Transverse colon (tissue), 4 donors: ENCODE results near the gene SNRPA. TPM values are rescaled to one million over a fixed set of nuclear protein-coding genes. Genes with fewer than 3 reads are reported as not detected.
A peak's percentile ranks its signal among the peaks of the same experiment; 100 is the strongest.

Experiments used
- DNase-seq: peaks from one replicate; pipeline ENCODE4 v3.0.0-alpha.2; 2019
- H3K27ac ChIP-seq, 4 donors: fragments of 200-600 bp; sonication (generic); 2 replicates each; pipeline ENCODE4 v1.5.1; 2016 to 2018; ENCODE audit warnings: inconsistent platforms in 4 of 4
- H3K27me3 ChIP-seq: fragments of 200-600 bp; sonication (generic); 2 replicates; pipeline ENCODE4 v1.5.1; 2017; ENCODE audit warnings: inconsistent platforms
- H3K36me3 ChIP-seq, 4 donors: fragments of 200-600 bp; sonication (generic); 2 replicates each; pipeline ENCODE4 v1.5.1; 2017 to 2019; ENCODE audit warnings: inconsistent platforms in 4 of 4
- H3K4me1 ChIP-seq, 4 donors: fragments of 200-600 bp; sonication (generic); 2 replicates each; pipeline ENCODE4 v1.5.1; 2017 to 2020; ENCODE audit warnings: inconsistent platforms in 4 of 4
- H3K4me3 ChIP-seq, 4 donors: fragments of 200-600 bp; sonication (generic); 1 replicate in 1 of 4; 2 replicates in 3 of 4; pipeline versions ENCODE4 v1.5.1 to v1.6.1; 2017 to 2019; ENCODE audit warnings: inconsistent platforms in 4 of 4
- H3K9me3 ChIP-seq, 2 donors: fragments of 200-600 bp; sonication (generic); 2 replicates each; pipeline ENCODE4 v1.5.1; 2017 to 2019; ENCODE audit warnings: inconsistent platforms in 2 of 2
- CTCF ChIP-seq, 5 experiments: fragments of 200-600 bp in 3 of 5; fragments of 450-650 bp in 2 of 5; sonication (generic) in 3 of 5; IDR thresholded peaks; 1 replicate in 2 of 5; 2 replicates in 3 of 5; pipeline ENCODE4 v1.5.1; 2016 to 2017; ENCODE audit warnings: antibody characterized with exemption in 5 of 5, inconsistent platforms in 3 of 5, mild to moderate bottlenecking in 2 of 5, moderate library complexity in 1 of 5
- EP300 ChIP-seq: sonication (generic); formaldehyde crosslinking; IDR thresholded peaks from one replicate; pipeline ENCODE4 v1.6.1; 2017; ENCODE audit warnings: antibody characterized with exemption, low read depth
- POLR2A ChIP-seq: fragments of 450-650 bp; IDR thresholded peaks from one replicate; pipeline ENCODE4 v1.6.1; 2016; ENCODE audit warnings: antibody characterized with exemption, mild to moderate bottlenecking, moderate library complexity
- POLR2AphosphoS5 ChIP-seq, 3 donors: sonication (generic); formaldehyde crosslinking; IDR thresholded peaks; one replicate each; pipeline ENCODE4 v1.6.1; 2016; ENCODE audit warnings: antibody characterized with exemption in 3 of 3
- WGBS, 2 donors: methylation state at CpG; one replicate each; pipeline ENCODE4 v1.1.5; 2018; ENCODE audit warnings: low coverage in 1 of 2; 5-methylcytosine and 5-hydroxymethylcytosine counted together
- in situ Hi-C, 4 donors: fragments of 200-750 bp; cut with MboI; loops; one replicate each; pipeline versions ENCODE4 v1.15.0 to v1.15.1; 2017; ENCODE audit warnings: low sequenced_read_pairs in 3 of 4, low pct_ligation_motif_present in 1 of 4, low pct_unique_long_range_greater_than_20kb in 1 of 4
- intact Hi-C: fragments of 100-400 bp; cut with DNase I; formaldehyde crosslinking; loops from one replicate; pipeline ENCODE4 v1.15.1; 2023; ENCODE audit warnings: low total_unique reads
- total RNA-seq, 4 donors: library from RNA; depleted of rRNA; stranded (reverse); fragments of >200 nt; gene quantifications; one replicate each; pipeline ENCODE4 v1.1.0, GENCODE V29; 2016

The SNRPA gene
- total RNA-seq, 4 donors from 2014 or later, result 45.1 to 85.3 (median 65.6) TPM

- Histone ChIP-seq H3K9me3 (no peaks in the 10 kb centered on the region), H3K4me1 (peaks cover 37 to 43% (median 39%) of the 10 kb centered on the region in 4 donors), H3K27ac (peak overlapping the region; percentile 93 to 97 (median 96)), H3K36me3 (peaks cover 0 to 3% (median 0%) of the 10 kb centered on the region in 4 donors), H3K27me3 (no peaks in the 10 kb centered on the region), H3K4me3 (peak overlapping the region; percentile 2 to 99 (median 46))
- 8 to 13% methylated on average over 13 to 28 of the region's 28 CpGs for WGBS, 2 donors
- peak in 2 of 3 donors; percentile 3 to 48 for TF ChIP-seq POLR2AphosphoS5 (IDR thresholded peaks at IDR 0.05)
- no peak for TF ChIP-seq EP300
- peak in 4 of 5 experiments; percentile 35 to 79 (median 65) for TF ChIP-seq CTCF (IDR thresholded peaks at IDR 0.05)
- peak; percentile 69 for TF ChIP-seq POLR2A
- in situ Hi-C loops, result no loop called here
- DNase-seq, result peak; percentile 85
- intact Hi-C loops, result no loop called here
These were observed 47.1 kb downstream of the SNRPA start for GRCh38 chr19:40797963-40798682.

- WGBS, 2 donors, result 0 to 1% methylated on average over 19 to 37 of the region's 110 CpGs
- H3K4me1 ChIP-seq, result peaks cover 45 to 49% (median 47%) of the 10 kb centered on the region in 4 donors
These were observed 47.9 kb downstream of the SNRPA start, which contains the start of gene EGLN2 for GRCh38 chr19:40798683-40799557. Gene EGLN2, plus strand, starts transcription at chr19:40799191. Its CDS starts 1,382 bp downstream, at chr19:40800573.

GRCh38 chr19:40799558-40800338 lies 48.7 kb downstream of the SNRPA start:
- H3K36me3 ChIP-seq, result peaks cover 0 to 3% (median 0%) of the 10 kb centered on the region in 4 donors
- peak overlapping the region; percentile 91 to 97 (median 96) for H3K27ac ChIP-seq
- H3K4me3 ChIP-seq, result peak overlapping the region; percentile 53 to 99 (median 97)
- in situ Hi-C loops (loop anchor here in 1 of 4 donors (25.0 kb wide), 1 partner anchor 87 kb away; the partner anchor contains the start of genes COQ8B and ITPKC), intact Hi-C loops (loop anchor here (10.0 kb wide), 1 partner anchor 85 kb away; the partner anchor contains the start of genes COQ8B and ITPKC)
- peaks cover 54 to 57% (median 55%) of the 10 kb centered on the region in 4 donors for H3K4me1 ChIP-seq
- DNase-seq, result no peak
- no peaks in the 10 kb centered on the region for H3K27me3 ChIP-seq
- H3K9me3 ChIP-seq, result no peaks in the 10 kb centered on the region
- TF ChIP-seq CTCF (IDR thresholded peaks at IDR 0.05) (no peak), POLR2A (no peak), POLR2AphosphoS5 (IDR thresholded peaks at IDR 0.05) (peak in 1 of 3 donors; percentile 12), EP300 (no peak)
- WGBS, 2 donors, result 1 to 2% methylated on average over 25 to 39 of the region's 40 CpGs

More at GRCh38 chr19:40798683-40799557, 47.9 kb downstream of the SNRPA start, which contains the start of gene EGLN2:
- intact Hi-C loops, result no loop called here
- Histone ChIP-seq H3K36me3 (peaks cover 0 to 3% (median 0%) of the 10 kb centered on the region in 4 donors), H3K9me3 (no peaks in the 10 kb centered on the region), H3K4me3 (peak within 1 kb of the TSS; percentile 53 to 99 (median 97)), H3K27me3 (no peaks in the 10 kb centered on the region), H3K27ac (peak within 1 kb of the TSS; percentile 93 to 97 (median 96))
- peak; percentile 1 for TF ChIP-seq POLR2A
- TF ChIP-seq EP300, result no peak
- TF ChIP-seq POLR2AphosphoS5 (IDR thresholded peaks at IDR 0.05), result peak; percentile 62 to 81 (median 71)
- no peak for TF ChIP-seq CTCF (IDR thresholded peaks at IDR 0.05)
- in situ Hi-C loops, result no loop called here
- peak; percentile 100 for DNase-seq
